AG09319 (cell line): ENCODE results near the gene KCND3.
"Not testable (repeated sequence)": the region's sequence is repeated elsewhere in the genome, so short reads cannot be mapped to it uniquely, and the experiment has no call there.

ENCODE experiments used
- DNase-seq: peaks from one replicate; pipeline ENCODE4 v3.0.0-alpha.2; 2010; ENCODE audit warnings: low read depth; ENCODE audit errors: extremely low read depth
- CTCF ChIP-seq: IDR thresholded peaks from 2 replicates; pipeline ENCODE4 v1.5.1; 2011; ENCODE audit warnings: low read depth, mild to moderate bottlenecking, inconsistent platforms, low read length, moderate library complexity

Gene KCND3

GRCh38 chr1:111805251-111805650 is 184.2 kb downstream of the KCND3 start:
- TF ChIP-seq CTCF = no peak
- DNase-seq = no peak

GRCh38 chr1:111804776-111805175 is 184.7 kb downstream of the KCND3 start:
- TF ChIP-seq CTCF = no peak
- DNase-seq = no peak

GRCh38 chr1:111803951-111804350 is 185.5 kb downstream of the KCND3 start:
- no peak for DNase-seq
- TF ChIP-seq CTCF = no peak

GRCh38 chr1:111802984-111803383 is 186.5 kb downstream of the KCND3 start:
- TF ChIP-seq CTCF = no peak
- no peak for DNase-seq

- TF ChIP-seq CTCF = no peak
- DNase-seq = no peak
Observed at GRCh38 chr1:111802110-111802509, 187.4 kb downstream of the KCND3 start.

GRCh38 chr1:111801071-111801850 is 188.2 kb downstream of the KCND3 start:
- DNase-seq = no peak
- TF ChIP-seq CTCF = no peak

- not testable (repeated sequence) for DNase-seq
Observed at GRCh38 chr1:111799722-111800121, 189.7 kb downstream of the KCND3 start.

GRCh38 chr1:111798580-111798979 is 190.9 kb downstream of the KCND3 start:
- DNase-seq = no peak
- no peak for TF ChIP-seq CTCF
